GM12873 (cell line): ENCODE measurements around the gene CDH20.

Experiments
- TF ChIP-seq, protein P1 (sequence below): IDR thresholded peaks from 2 replicates; pipeline ENCODE4 v1.5.1; 2012; ENCODE audit warnings: low read depth, mild to moderate bottlenecking, moderate library complexity, low read length, control low read depth; ENCODE audit not compliant: insufficient read depth; ENCODE audit errors: missing control alignments

CDH20 gene

GRCh38 chr18:61428266-61428665, 95.0 kb downstream of the CDH20 start:
- TF ChIP-seq, protein P1, sequence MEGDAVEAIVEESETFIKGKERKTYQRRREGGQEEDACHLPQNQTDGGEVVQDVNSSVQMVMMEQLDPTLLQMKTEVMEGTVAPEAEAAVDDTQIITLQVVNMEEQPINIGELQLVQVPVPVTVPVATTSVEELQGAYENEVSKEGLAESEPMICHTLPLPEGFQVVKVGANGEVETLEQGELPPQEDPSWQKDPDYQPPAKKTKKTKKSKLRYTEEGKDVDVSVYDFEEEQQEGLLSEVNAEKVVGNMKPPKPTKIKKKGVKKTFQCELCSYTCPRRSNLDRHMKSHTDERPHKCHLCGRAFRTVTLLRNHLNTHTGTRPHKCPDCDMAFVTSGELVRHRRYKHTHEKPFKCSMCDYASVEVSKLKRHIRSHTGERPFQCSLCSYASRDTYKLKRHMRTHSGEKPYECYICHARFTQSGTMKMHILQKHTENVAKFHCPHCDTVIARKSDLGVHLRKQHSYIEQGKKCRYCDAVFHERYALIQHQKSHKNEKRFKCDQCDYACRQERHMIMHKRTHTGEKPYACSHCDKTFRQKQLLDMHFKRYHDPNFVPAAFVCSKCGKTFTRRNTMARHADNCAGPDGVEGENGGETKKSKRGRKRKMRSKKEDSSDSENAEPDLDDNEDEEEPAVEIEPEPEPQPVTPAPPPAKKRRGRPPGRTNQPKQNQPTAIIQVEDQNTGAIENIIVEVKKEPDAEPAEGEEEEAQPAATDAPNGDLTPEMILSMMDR, result no peak

GRCh38 chr18:61432590-61432989, 99.4 kb downstream of the CDH20 start:
- TF ChIP-seq, protein P1, result no peak

DNA sequence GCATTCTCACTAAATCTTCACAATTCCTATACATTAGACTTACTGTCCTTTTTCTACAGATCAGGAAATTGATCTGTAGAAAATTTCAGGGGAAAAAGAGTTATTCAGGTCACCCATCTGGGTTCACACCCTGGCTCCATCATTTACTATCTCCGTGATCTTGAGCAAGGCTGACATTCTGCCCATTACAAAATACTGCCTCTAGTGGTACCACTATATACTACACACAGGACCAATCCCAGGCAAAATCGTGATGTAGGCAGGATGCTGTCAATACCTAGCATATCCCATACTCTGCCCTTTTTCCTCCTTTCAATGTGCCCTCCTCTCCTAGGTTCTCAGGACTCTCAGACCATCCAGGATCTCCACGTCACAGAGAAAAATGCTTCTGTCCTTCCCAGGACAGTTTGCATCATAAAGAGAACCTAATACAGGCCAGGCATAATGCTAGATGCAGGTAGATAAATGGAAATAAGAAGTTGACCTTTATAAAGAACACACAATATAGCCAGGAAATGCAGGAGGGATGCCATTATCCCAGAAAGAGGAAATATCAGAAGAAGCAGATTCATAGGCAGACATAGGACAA, 101.9 kb downstream of the CDH20 start:
- TF ChIP-seq, protein P1, result peak; percentile 70

GRCh38 chr18:61443081-61443725, 110.0 kb downstream of the CDH20 start:
- TF ChIP-seq, protein P1, result no peak

- TF ChIP-seq, protein P1, result no peak
Measured at GRCh38 chr18:61448316-61448715, 115.1 kb downstream of the CDH20 start.

- TF ChIP-seq, protein P1, result no peak
Measured at GRCh38 chr18:61459896-61460648, 126.8 kb downstream of the CDH20 start.

GRCh38 chr18:61464551-61465142, 131.4 kb downstream of the CDH20 start:
- TF ChIP-seq, protein P1, result no peak
